ENCODE results near the gene MFAP3. TPM values are rescaled to one million over a fixed set of nuclear protein-coding genes. Genes with fewer than 3 reads are reported as not detected.
A peak's percentile ranks its signal among the peaks of the same experiment; 100 is the strongest.

Gene MFAP3
- total RNA-seq, 1 donor from 2014 or later, result 26.4 TPM

GRCh38 chr5:154034944-154035343, 3.8 kb upstream of the MFAP3 start:
- no peaks in the 10 kb centered on the region for H3K27me3 Mint-ChIP-seq
- no peaks in the 10 kb centered on the region for H3K9me3 Mint-ChIP-seq

DNA sequence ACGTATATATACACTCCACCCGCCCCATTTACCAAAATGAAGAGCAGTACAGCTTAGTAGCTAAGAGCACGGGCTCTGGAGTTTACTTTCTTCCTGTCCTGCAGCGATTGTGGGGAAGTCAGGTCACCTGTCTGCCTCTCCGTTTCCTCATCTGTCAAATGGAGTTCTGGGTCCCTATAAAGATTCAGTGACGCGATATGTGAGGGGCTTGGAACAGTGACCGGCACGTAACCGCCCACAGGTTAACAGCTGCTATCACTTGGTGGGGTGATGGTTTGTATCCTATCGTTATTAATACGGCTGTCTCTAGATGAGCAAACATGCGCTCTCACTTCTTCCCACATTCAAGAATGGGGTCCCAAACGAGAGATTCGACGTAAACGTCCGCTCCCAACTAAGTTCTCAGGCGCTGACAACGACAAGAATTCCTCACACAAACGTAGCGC, 483 bp upstream of the MFAP3 start:
- H3K4me1 Mint-ChIP-seq, result peaks cover 29% of the 10 kb centered on the region
- peak; percentile 81 for DNase-seq
- H3K36me3 Mint-ChIP-seq (ENCODE audit: low read depth), result peaks cover 16% of the 10 kb centered on the region
- H3K9me3 Mint-ChIP-seq, result no peaks in the 10 kb centered on the region
- intact Hi-C loops (cut with micrococcal nuclease), result loop anchor here (2.0 to 5.0 kb wide), 3 partner anchors 35 to 819 kb away; partner anchors contain the start of genes CNOT8 and LARP1
- peak overlapping the region; percentile 96 for H3K27ac Mint-ChIP-seq
- H3K27me3 Mint-ChIP-seq, result no peaks in the 10 kb centered on the region
- H3K4me3 Mint-ChIP-seq, result peak overlapping the region; percentile 96

More at GRCh38 chr5:154034944-154035343, 3.8 kb upstream of the MFAP3 start:
- DNase-seq, result no peak
- intact Hi-C loops (cut with micrococcal nuclease), result loop anchor here (5.0 kb wide), 2 partner anchors 722 to 822 kb away; partner anchors contain the start of genes CNOT8 and LARP1
- peaks cover 16% of the 10 kb centered on the region for H3K36me3 Mint-ChIP-seq (ENCODE audit: low read depth)
- no peak overlapping the region for H3K4me3 Mint-ChIP-seq
- peaks cover 19% of the 10 kb centered on the region for H3K4me1 Mint-ChIP-seq
- H3K27ac Mint-ChIP-seq, result no peak overlapping the region

GRCh38 chr5:154039458-154039829, 677 bp downstream of the MFAP3 start:
- H3K36me3 Mint-ChIP-seq (ENCODE audit: low read depth), result peaks cover 15% of the 10 kb centered on the region
- DNase-seq, result no peak
- no peaks in the 10 kb centered on the region for H3K9me3 Mint-ChIP-seq
- H3K27ac Mint-ChIP-seq, result peak overlapping the region; percentile 96
- intact Hi-C loops (cut with micrococcal nuclease), result loop anchor here (1.0 to 5.0 kb wide), 4 partner anchors 33 to 818 kb away; partner anchors contain the start of genes CNOT8, LARP1 and SAP30L
- H3K27me3 Mint-ChIP-seq, result no peaks in the 10 kb centered on the region
- H3K4me3 Mint-ChIP-seq, result peak overlapping the region; percentile 96
- peaks cover 35% of the 10 kb centered on the region for H3K4me1 Mint-ChIP-seq

GRCh38 chr5:154042766-154043165, 4.0 kb downstream of the MFAP3 start:
- no peaks in the 10 kb centered on the region for H3K27me3 Mint-ChIP-seq
- no peak for DNase-seq
- intact Hi-C loops (cut with micrococcal nuclease), result no loop called here
- H3K4me1 Mint-ChIP-seq, result peaks cover 39% of the 10 kb centered on the region
- H3K27ac Mint-ChIP-seq, result no peak overlapping the region
- H3K4me3 Mint-ChIP-seq, result no peak overlapping the region
- H3K9me3 Mint-ChIP-seq, result no peaks in the 10 kb centered on the region
- H3K36me3 Mint-ChIP-seq (ENCODE audit: low read depth), result peaks cover 18% of the 10 kb centered on the region

- Mint-ChIP-seq H3K4me3 (no peak overlapping the region), H3K27me3 (no peaks in the 10 kb centered on the region), H3K9me3 (no peaks in the 10 kb centered on the region), H3K36me3 (ENCODE audit: low read depth) (peaks cover 15% of the 10 kb centered on the region), H3K4me1 (peaks cover 37% of the 10 kb centered on the region), H3K27ac (no peak overlapping the region)
- no peak for DNase-seq
- intact Hi-C loops (cut with micrococcal nuclease), result no loop called here
These were observed 5.3 kb downstream of the MFAP3 start for GRCh38 chr5:154044099-154044498.

GRCh38 chr5:154044581-154044980, 5.8 kb downstream of the MFAP3 start:
- Mint-ChIP-seq H3K27ac (no peak overlapping the region), H3K4me3 (no peak overlapping the region), H3K9me3 (no peaks in the 10 kb centered on the region), H3K27me3 (no peaks in the 10 kb centered on the region), H3K36me3 (ENCODE audit: low read depth) (peaks cover 17% of the 10 kb centered on the region), H3K4me1 (peaks cover 32% of the 10 kb centered on the region)
- DNase-seq, result no peak
- intact Hi-C loops (cut with micrococcal nuclease), result no loop called here

- H3K27ac Mint-ChIP-seq, result no peak overlapping the region
- intact Hi-C loops (cut with micrococcal nuclease), result no loop called here
- H3K4me1 Mint-ChIP-seq, result peaks cover 26% of the 10 kb centered on the region
- H3K9me3 Mint-ChIP-seq, result no peaks in the 10 kb centered on the region
- H3K36me3 Mint-ChIP-seq (ENCODE audit: low read depth), result peaks cover 25% of the 10 kb centered on the region
- no peak overlapping the region for H3K4me3 Mint-ChIP-seq
- H3K27me3 Mint-ChIP-seq, result no peaks in the 10 kb centered on the region
- DNase-seq, result no peak
These were observed 7.7 kb downstream of the MFAP3 start for GRCh38 chr5:154046486-154046885.

DNA sequence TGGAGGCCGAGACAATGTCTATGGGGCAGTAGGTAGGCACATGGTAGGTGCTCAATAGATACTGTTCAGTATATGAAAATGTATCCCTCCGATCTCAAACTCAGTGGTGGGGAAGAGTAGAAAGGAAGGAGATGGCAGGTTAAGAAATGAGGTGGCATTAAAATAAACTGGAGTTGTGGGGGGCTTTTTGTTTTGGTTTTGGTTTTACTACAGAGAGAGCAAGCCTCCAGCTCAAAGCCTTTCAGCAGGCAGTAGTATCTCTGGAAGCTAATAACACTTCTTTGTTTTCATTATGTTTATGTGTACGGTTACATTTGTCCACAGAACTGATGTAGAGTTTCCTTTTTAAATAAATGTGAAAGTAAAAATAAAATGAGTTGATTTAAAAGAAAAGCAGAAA, 8.6 kb downstream of the MFAP3 start:
- H3K27me3 Mint-ChIP-seq, result no peaks in the 10 kb centered on the region
- no peak for DNase-seq
- H3K36me3 Mint-ChIP-seq (ENCODE audit: low read depth), result peaks cover 28% of the 10 kb centered on the region
- H3K4me1 Mint-ChIP-seq, result peaks cover 22% of the 10 kb centered on the region
- no peak overlapping the region for H3K4me3 Mint-ChIP-seq
- no peaks in the 10 kb centered on the region for H3K9me3 Mint-ChIP-seq
- intact Hi-C loops (cut with micrococcal nuclease), result no loop called here
- no peak overlapping the region for H3K27ac Mint-ChIP-seq

DNA sequence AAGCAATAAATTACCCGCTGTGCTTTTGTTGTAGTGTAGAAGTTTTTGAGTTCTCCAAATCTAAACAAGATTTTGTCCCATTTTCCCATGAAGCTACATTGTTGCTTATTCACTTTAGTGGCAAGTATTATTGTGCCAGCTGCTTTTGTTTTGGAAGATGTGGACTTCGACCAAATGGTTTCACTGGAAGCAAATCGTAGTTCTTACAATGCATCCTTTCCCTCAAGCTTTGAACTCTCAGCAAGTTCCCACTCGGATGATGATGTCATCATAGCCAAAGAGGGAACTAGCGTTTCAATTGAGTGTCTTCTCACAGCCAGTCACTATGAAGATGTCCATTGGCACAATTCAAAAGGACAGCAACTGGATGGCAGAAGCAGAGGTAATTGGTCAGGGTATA, 10.9 kb downstream of the MFAP3 start:
- no peak overlapping the region for H3K27ac Mint-ChIP-seq
- no peak overlapping the region for H3K4me3 Mint-ChIP-seq
- peaks cover 45% of the 10 kb centered on the region for H3K36me3 Mint-ChIP-seq (ENCODE audit: low read depth)
- intact Hi-C loops (cut with micrococcal nuclease), result no loop called here
- no peak for DNase-seq
- H3K9me3 Mint-ChIP-seq, result no peaks in the 10 kb centered on the region
- H3K27me3 Mint-ChIP-seq, result no peaks in the 10 kb centered on the region
- peaks cover 17% of the 10 kb centered on the region for H3K4me1 Mint-ChIP-seq

GRCh38 chr5:154053468-154053867, 14.7 kb downstream of the MFAP3 start:
- Mint-ChIP-seq H3K27me3 (no peaks in the 10 kb centered on the region), H3K27ac (no peak overlapping the region), H3K9me3 (no peaks in the 10 kb centered on the region), H3K4me3 (no peak overlapping the region), H3K4me1 (peaks cover 5% of the 10 kb centered on the region), H3K36me3 (ENCODE audit: low read depth) (peaks cover 44% of the 10 kb centered on the region)
- no peak for DNase-seq
- intact Hi-C loops (cut with micrococcal nuclease), result no loop called here

DNA sequence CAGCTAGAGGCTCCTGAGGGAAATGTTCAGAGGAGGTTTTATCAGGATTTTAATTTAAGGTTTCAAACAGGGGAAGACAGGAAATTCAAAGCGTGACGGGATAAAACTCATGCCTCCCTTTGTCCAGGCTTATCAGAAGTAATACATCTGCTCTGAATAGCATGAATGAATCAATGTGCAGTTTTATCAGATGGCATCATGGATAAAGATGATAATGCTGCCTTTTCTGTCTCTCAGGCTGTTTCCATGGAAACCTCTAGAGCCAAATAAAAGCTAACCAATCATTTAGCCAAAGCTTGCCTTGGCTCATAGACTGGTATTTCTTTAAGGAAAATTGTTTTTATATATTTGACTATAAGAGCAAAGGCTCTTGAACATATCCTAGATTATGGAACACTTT, 16.4 kb downstream of the MFAP3 start:
- Mint-ChIP-seq H3K4me3 (no peak overlapping the region), H3K4me1 (peaks cover 14% of the 10 kb centered on the region), H3K27ac (no peak overlapping the region), H3K36me3 (ENCODE audit: low read depth) (peaks cover 34% of the 10 kb centered on the region), H3K27me3 (no peaks in the 10 kb centered on the region), H3K9me3 (no peaks in the 10 kb centered on the region)
- DNase-seq, result no peak
- intact Hi-C loops (cut with micrococcal nuclease), result no loop called here

- H3K27ac Mint-ChIP-seq, result no peak overlapping the region
- H3K9me3 Mint-ChIP-seq, result no peaks in the 10 kb centered on the region
- no peak for DNase-seq
- H3K4me3 Mint-ChIP-seq, result no peak overlapping the region
- intact Hi-C loops (cut with micrococcal nuclease), result no loop called here
- no peaks in the 10 kb centered on the region for H3K27me3 Mint-ChIP-seq
- peaks cover 17% of the 10 kb centered on the region for H3K36me3 Mint-ChIP-seq (ENCODE audit: low read depth)
- peaks cover 14% of the 10 kb centered on the region for H3K4me1 Mint-ChIP-seq
These were observed 19.6 kb downstream of the MFAP3 start for GRCh38 chr5:154058055-154059038.

- Mint-ChIP-seq H3K9me3 (no peaks in the 10 kb centered on the region), H3K27me3 (no peaks in the 10 kb centered on the region), H3K4me1 (peaks cover 14% of the 10 kb centered on the region), H3K36me3 (ENCODE audit: low read depth) (peaks cover 10% of the 10 kb centered on the region), H3K27ac (no peak overlapping the region), H3K4me3 (no peak overlapping the region)
- intact Hi-C loops (cut with micrococcal nuclease), result no loop called here
- peak; percentile 54 for DNase-seq
These were observed 20.3 kb downstream of the MFAP3 start for GRCh38 chr5:154059039-154059430.

- Mint-ChIP-seq H3K27me3 (no peaks in the 10 kb centered on the region), H3K4me1 (peaks cover 14% of the 10 kb centered on the region), H3K27ac (no peak overlapping the region), H3K9me3 (no peaks in the 10 kb centered on the region), H3K4me3 (no peak overlapping the region), H3K36me3 (ENCODE audit: low read depth) (peaks cover 7% of the 10 kb centered on the region)
- intact Hi-C loops (cut with micrococcal nuclease), result no loop called here
- DNase-seq, result no peak
These were observed 20.8 kb downstream of the MFAP3 start for GRCh38 chr5:154059583-154059982.

Data from activated CD4-positive, alpha-beta T cell treated with anti-CD3 and anti-CD28 coated beads, Interleukin-2, amount 10 ng/mL, durations not matched to agents 24 days and 14 days (primary cell).